Panc1 (cell line): ENCODE measurements around the gene CYP39A1. TPM values are rescaled to one million over a fixed set of nuclear protein-coding genes. Genes with fewer than 3 reads are reported as not detected.

Experiments used
- ATAC-seq: fragments of 200-7000 bp; cut with Tn5 transposase; 2 replicates; pipeline ENCODE4 v1.9.1; 2020; ENCODE audit warnings: mild to moderate bottlenecking, moderate library complexity
- BruUV-seq: library from RNA; stranded (reverse); fragments of 400-500 nt; replicated peaks from 2 replicates; lab custom pipeline; 2021; lab: Mats Ljungman, UMichigan
- CTCF ChIA-PET: fragments of 300-600 bp; sonication (Branson Sonifier 250); formaldehyde crosslinking; loops from one replicate; lab custom pipeline; 2022; ENCODE audit warnings: antibody characterized with exemption; lab: Charles Lee
- POLR2A ChIA-PET: fragments of 300-600 bp; sonication (Branson Sonifier 250); formaldehyde crosslinking; loops from one replicate; lab custom pipeline; 2022; ENCODE audit warnings: antibody characterized with exemption; lab: Charles Lee
- DNase-seq: peaks from one replicate; pipeline ENCODE4 v3.0.0-alpha.2; 2010; ENCODE audit warnings: low read depth, low spot score
- H3K27ac ChIP-seq: 2 replicates; pipeline ENCODE4 v1.5.1; 2011; ENCODE audit warnings: mild to moderate bottlenecking, low read length, inconsistent platforms
- H3K27me3 ChIP-seq: fragments of 200-500 bp; sonication (Bioruptor generic); 2 replicates; pipeline ENCODE4 v1.6.0; 2014; ENCODE audit warnings: low read length, inconsistent platforms; ENCODE audit not compliant: control insufficient read depth, insufficient read depth
- H3K36me3 ChIP-seq: fragments of 200-500 bp; sonication (Bioruptor generic); 2 replicates; pipeline ENCODE4 v1.5.1; 2014; ENCODE audit warnings: inconsistent platforms, mild to moderate bottlenecking, low read length, moderate library complexity; ENCODE audit not compliant: control insufficient read depth, insufficient read depth
- H3K4me1 ChIP-seq: 2 replicates; pipeline ENCODE4 v1.5.1; 2011; ENCODE audit warnings: inconsistent platforms, mild to moderate bottlenecking, low read length, moderate library complexity; ENCODE audit not compliant: control insufficient read depth, insufficient read depth
- H3K4me3 ChIP-seq, 2 experiments: 2 replicates each; pipeline ENCODE4 v1.5.1; 2011 to 2012; ENCODE audit warnings: low read depth in 2 of 2, low read length in 2 of 2, mild to moderate bottlenecking in 2 of 2, inconsistent platforms in 1 of 2, moderate library complexity in 1 of 2
- H3K9me3 ChIP-seq: fragments of 200-500 bp; sonication (Bioruptor generic); 2 replicates; pipeline ENCODE4 v1.5.1; 2014; ENCODE audit warnings: low read depth, mild to moderate bottlenecking, inconsistent platforms, low read length, moderate library complexity; ENCODE audit not compliant: control insufficient read depth, insufficient read depth
- POLR2AphosphoS5 ChIP-seq: IDR thresholded peaks from 2 replicates; pipeline ENCODE4 v1.6.1; 2012; ENCODE audit warnings: mild to moderate bottlenecking, low read depth, low read length, moderate library complexity
- SIN3A ChIP-seq: IDR thresholded peaks from 2 replicates; pipeline ENCODE4 v1.6.1; 2012; ENCODE audit warnings: low read depth, mild to moderate bottlenecking, low read length, moderate library complexity, borderline replicate concordance; ENCODE audit not compliant: insufficient read depth
- TCF7L2 ChIP-seq: IDR thresholded peaks from 2 replicates; pipeline ENCODE4 v1.6.1; 2011; ENCODE audit warnings: mild to moderate bottlenecking, low read depth, low read length, inconsistent platforms
- in situ Hi-C: cut with HindIII; loops from 2 replicates; pipeline ENCODE4 v1.10.0; 2016; ENCODE audit warnings: low sequenced_read_pairs, low pct_unique_long_range_greater_than_20kb
- intact Hi-C: fragments of 100-400 bp; cut with micrococcal nuclease; formaldehyde crosslinking; loops from one replicate; pipeline ENCODE4 v1.10.0; 2022; ENCODE audit not compliant: unreplicated experiment
- total RNA-seq: library from RNA; stranded (reverse); gene quantifications from one replicate; pipeline ENCODE4 v1.2.1, GENCODE V29; 2021; ENCODE audit not compliant: unreplicated experiment
- TF ChIP-seq, protein P1 (sequence below), 2 experiments: IDR thresholded peaks; 2 replicates each; pipeline ENCODE4 v1.6.1; 2011 to 2012; ENCODE audit warnings: low read depth in 2 of 2, control low read depth in 1 of 2, low read length in 1 of 2, mild to moderate bottlenecking in 1 of 2, moderate library complexity in 1 of 2; ENCODE audit not compliant: insufficient read depth in 1 of 2
- TF ChIP-seq, protein P2 (sequence below): fragments of 450-650 bp; IDR thresholded peaks from 2 replicates; pipeline ENCODE4 v1.5.1; 2017; ENCODE audit warnings: mild to moderate bottlenecking

Gene CYP39A1
- total RNA-seq, 1 experiment from 2014 or later, result 0.72 TPM

DNA sequence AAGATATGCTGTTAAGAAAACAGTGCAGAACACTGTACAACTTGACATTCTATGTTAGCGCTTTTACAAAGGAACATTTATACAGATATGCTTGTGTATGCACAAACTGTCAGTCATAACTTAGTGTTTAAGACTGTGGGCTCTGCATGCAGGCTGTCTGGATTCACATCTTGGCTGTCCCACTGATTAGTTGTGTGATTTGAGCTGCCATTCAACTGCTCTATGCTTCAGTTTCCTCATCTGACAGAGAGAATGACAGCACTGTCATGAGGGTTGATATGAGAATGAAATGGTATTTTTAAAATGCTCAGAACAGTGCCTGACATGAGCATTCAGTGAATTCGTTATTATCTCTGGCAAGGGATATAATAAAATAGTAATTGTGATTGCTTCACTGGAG is 8.9 kb upstream of the CYP39A1 start:
- H3K4me1 ChIP-seq, result no peaks in the 10 kb centered on the region
- no peak overlapping the region for H3K27ac ChIP-seq
- intact Hi-C loops, result no loop called here
- no peak overlapping the region for H3K4me3 ChIP-seq
- ChIA-PET CTCF (no interaction called here), POLR2A (no interaction called here)
- no peaks in the 10 kb centered on the region for H3K9me3 ChIP-seq
- no TSS peak for BruUV-seq
- TF ChIP-seq, protein P1, sequence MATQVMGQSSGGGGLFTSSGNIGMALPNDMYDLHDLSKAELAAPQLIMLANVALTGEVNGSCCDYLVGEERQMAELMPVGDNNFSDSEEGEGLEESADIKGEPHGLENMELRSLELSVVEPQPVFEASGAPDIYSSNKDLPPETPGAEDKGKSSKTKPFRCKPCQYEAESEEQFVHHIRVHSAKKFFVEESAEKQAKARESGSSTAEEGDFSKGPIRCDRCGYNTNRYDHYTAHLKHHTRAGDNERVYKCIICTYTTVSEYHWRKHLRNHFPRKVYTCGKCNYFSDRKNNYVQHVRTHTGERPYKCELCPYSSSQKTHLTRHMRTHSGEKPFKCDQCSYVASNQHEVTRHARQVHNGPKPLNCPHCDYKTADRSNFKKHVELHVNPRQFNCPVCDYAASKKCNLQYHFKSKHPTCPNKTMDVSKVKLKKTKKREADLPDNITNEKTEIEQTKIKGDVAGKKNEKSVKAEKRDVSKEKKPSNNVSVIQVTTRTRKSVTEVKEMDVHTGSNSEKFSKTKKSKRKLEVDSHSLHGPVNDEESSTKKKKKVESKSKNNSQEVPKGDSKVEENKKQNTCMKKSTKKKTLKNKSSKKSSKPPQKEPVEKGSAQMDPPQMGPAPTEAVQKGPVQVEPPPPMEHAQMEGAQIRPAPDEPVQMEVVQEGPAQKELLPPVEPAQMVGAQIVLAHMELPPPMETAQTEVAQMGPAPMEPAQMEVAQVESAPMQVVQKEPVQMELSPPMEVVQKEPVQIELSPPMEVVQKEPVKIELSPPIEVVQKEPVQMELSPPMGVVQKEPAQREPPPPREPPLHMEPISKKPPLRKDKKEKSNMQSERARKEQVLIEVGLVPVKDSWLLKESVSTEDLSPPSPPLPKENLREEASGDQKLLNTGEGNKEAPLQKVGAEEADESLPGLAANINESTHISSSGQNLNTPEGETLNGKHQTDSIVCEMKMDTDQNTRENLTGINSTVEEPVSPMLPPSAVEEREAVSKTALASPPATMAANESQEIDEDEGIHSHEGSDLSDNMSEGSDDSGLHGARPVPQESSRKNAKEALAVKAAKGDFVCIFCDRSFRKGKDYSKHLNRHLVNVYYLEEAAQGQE (IDR thresholded peaks at IDR 0.05; ENCODE audit: insufficient read depth in 1 of 2, low read depth in 2 of 2, low read length in 1 of 2), result no peak
- in situ Hi-C loops, result no loop called here
- H3K36me3 ChIP-seq, result no peaks in the 10 kb centered on the region
- DNase-seq (no peak), ATAC-seq (no peak)
- no peaks in the 10 kb centered on the region; the same call in 1 of the 2 replicates for H3K27me3 ChIP-seq

DNA sequence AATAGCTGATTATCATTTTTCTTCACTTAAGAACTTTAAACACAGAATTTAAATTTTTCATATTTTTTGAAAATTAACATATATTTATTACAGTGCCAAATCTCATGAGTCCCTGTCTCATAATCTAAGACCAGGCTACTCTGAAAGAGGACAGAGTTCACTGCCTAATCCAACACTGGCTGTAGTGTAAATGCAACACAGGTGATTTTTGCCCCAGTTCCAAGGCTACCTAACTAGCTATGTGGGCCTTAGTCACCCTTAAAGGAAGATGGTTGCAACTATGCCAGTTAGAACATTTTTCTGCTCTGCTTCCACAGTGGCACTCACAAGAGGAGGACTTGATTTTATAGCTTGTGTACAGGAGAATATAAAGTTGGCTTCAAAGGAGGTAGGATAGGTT is 5.0 kb upstream of the CYP39A1 start:
- ChIA-PET CTCF (no interaction called here), POLR2A (no interaction called here)
- Histone ChIP-seq H3K27ac (no peak overlapping the region), H3K4me3 (no peak overlapping the region), H3K9me3 (no peaks in the 10 kb centered on the region), H3K4me1 (peaks cover 3% of the 10 kb centered on the region; the same call in 1 of the 2 replicates), H3K36me3 (no peaks in the 10 kb centered on the region), H3K27me3 (peaks cover 17% of the 10 kb centered on the region)
- ATAC-seq (no peak), DNase-seq (no peak)
- no TSS peak for BruUV-seq
- in situ Hi-C loops (no loop called here), intact Hi-C loops (no loop called here)
- TF ChIP-seq, protein P2, sequence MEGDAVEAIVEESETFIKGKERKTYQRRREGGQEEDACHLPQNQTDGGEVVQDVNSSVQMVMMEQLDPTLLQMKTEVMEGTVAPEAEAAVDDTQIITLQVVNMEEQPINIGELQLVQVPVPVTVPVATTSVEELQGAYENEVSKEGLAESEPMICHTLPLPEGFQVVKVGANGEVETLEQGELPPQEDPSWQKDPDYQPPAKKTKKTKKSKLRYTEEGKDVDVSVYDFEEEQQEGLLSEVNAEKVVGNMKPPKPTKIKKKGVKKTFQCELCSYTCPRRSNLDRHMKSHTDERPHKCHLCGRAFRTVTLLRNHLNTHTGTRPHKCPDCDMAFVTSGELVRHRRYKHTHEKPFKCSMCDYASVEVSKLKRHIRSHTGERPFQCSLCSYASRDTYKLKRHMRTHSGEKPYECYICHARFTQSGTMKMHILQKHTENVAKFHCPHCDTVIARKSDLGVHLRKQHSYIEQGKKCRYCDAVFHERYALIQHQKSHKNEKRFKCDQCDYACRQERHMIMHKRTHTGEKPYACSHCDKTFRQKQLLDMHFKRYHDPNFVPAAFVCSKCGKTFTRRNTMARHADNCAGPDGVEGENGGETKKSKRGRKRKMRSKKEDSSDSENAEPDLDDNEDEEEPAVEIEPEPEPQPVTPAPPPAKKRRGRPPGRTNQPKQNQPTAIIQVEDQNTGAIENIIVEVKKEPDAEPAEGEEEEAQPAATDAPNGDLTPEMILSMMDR, result no peak
- TF ChIP-seq POLR2AphosphoS5 (no peak), SIN3A (no peak), TCF7L2 (no peak)
- TF ChIP-seq, protein P1 (IDR thresholded peaks at IDR 0.05; ENCODE audit: insufficient read depth in 1 of 2, low read depth in 2 of 2, low read length in 1 of 2), result no peak
